GM21576 (cell line): ENCODE measurements around the gene RLBP1.
A peak's percentile ranks its signal among the peaks of the same experiment; 100 is the strongest.

ENCODE experiments used
- ATAC-seq: cut with Tn5 transposase; IDR thresholded peaks from one replicate; pipeline ENCODE4 v1.9.1; 2021; ENCODE audit warnings: mild to moderate bottlenecking, moderate library complexity; ENCODE audit not compliant: unreplicated experiment

The RLBP1 gene

DNA sequence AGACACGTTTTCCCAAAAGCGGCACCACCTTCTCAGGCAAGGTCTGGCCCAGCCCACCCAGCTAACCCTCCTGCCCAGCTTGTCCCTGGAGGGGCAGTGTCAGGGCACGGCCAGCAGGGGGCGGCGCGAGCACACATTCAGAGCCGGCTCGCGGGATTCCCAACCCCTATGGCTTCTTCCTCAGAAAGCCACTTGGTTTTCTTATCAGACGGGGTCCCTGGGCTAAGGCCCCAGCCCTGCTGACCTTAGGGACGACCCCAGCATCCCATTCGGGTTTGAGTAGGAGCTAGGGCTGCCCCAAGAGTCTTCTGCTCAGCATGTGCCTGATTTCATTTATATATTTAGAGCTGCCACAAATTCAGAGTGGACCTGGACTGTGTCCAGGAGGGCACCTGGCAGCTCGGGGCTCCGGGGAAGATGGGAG is 14.5 kb downstream of the RLBP1 start:
- ATAC-seq: peak; percentile 85

DNA sequence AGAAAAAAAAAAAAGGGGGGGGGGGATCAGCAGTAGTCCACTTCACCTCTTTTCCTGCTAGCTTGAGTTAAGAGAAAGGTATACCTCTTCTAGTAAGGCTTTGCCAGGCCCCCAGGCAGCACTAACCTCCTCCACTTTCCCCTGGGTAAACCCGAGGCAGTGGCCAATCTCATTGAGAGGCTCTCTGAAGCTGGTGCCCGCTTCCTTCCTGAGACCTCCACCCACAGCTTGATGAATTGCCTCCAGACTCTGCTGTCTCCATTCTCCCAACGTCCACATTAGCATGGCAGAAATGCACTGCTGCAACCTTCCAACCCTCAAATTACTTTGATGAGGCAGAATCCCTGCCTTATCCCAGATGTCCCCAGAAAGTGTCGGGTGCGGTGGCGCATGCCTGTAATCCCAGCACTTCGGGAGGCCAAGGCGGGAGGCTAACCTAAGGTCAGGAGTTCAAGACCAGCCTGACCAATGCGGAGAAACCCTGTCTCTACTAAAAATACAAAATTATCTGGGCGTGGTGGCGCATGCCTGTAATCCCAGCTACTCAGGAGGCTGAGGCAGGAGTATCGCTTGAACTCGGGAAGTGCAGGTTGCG is 15.3 kb downstream of the RLBP1 start:
- ATAC-seq: no peak

DNA sequence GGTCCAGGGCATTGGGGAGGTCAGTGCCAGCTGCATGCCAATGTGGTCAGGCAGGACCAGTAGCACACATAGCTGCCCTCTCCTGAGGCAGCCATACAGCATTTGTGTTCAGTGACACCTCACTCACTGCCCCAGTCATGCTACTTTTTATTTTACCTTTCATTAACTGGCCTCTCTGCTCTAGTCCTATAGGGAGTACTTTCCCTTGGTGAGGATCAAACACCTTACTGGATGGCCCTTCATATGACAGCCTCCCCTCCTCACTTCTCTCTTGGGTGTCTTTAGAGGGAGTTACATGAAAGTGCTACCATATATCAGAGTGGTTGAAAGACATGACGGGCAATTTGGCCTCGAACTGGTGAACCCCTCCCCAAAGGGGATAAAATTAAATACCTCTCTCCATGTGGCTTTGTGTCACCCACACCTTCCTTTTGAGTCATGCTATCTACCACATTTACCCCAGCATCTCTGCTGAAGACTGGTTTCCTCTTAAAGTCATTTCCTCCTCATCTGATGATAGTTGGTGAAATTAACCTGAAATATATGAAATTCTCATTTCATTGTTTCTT is 17.6 kb downstream of the RLBP1 start:
- no peak for ATAC-seq

DNA sequence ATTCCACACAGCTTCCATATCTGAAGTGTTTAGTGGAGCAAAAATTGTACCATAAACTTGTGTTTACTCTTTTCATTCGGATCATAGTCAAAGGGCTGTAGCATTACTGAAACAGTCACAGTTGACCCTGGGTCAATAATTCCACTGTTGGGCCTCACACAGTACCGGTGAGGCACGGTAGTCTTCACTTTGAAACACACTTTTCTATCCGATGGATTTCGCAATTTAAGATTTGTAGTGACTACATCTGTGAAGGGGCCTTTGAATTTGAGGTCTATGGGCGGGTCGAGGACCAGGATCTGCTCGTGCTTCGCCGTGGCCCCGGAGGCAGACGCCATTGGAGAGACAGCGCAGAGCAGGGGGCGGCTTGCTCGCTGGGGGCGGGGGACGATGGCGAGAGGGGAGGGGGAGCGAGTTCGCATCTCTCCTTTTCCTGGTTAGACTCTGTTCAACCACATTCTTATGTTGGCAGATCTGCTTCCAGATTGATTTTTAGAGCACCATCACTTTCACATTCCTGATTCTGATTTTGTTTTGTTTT is 19.8 kb downstream of the RLBP1 start:
- no peak for ATAC-seq

DNA sequence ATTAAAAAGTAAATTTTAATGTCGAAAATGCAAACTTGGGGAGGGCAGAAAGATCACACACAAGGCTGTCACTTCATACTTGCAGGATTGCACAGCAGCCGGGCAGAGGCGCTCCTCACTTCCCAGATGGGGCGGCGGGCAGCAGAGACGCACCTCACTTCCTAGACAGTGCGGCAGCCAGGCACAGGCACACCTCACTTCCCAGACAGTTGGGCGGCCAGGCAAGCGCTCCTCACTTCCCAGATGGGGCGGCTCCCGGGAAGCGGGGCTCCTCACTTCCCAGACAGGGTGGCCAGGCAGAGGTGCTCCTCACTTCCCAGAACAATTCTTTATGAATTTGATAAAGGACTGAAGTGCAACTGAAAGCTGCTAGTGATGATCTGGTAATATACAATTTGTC is 21.2 kb downstream of the RLBP1 start:
- no peak for ATAC-seq

DNA sequence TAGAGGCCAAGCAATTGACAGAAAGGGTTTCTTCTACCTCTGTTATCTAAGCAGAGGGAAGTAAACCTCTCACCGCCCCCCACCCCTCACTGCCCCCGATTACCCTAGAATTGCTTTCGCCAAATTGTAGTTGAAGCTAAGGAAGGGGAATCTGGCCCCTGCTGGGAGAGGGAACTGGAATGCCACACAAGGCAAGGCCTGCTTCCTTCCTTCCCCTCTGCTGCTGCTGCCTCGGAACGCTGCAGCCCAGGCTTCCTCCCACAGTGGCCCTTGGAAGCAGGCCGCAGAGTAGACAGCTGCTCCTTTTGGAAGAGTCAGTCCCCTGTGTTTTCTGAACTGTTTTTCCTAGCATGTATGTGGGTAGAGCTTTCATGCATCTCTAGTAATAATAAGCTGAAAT is 21.6 kb downstream of the RLBP1 start:
- no peak for ATAC-seq

DNA sequence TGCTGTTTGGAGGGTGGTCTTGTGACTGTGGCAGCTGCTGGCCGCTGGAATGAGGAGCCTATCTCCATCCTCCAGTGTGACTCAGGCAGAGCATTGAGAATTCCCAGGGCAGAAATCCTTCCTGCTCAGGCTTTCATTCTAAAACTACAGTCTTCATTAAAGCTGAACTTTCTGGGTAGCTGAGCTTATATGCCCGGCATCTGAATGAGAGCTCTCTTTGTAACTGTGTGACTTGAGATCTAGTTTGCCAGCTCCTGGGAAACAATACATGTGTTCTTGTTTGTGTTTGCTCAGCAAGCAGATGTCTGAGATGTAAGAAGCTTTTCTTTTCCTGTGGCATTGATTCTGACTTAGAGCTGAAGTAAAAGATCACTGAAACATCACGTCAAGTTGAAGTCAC is 22.4 kb downstream of the RLBP1 start:
- no peak for ATAC-seq

DNA sequence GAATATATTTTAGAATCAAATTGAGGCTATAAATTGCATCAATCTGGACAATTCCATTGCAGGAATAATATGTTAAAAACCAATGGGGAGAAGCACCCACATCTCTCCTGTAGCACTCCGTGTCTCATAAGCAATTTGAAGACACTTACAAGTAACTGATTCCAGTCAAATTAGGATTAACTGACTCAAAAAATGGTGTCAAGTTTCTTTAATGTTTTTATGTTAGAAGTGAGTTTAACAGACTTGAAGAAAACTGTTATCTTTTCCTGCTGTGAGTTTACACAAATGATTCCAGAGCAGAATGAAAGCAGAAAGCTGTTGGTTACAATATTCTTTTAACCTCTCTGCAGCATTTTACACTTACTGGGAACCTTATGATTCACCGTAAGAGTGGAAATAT is 23.2 kb downstream of the RLBP1 start:
- no peak for ATAC-seq

DNA sequence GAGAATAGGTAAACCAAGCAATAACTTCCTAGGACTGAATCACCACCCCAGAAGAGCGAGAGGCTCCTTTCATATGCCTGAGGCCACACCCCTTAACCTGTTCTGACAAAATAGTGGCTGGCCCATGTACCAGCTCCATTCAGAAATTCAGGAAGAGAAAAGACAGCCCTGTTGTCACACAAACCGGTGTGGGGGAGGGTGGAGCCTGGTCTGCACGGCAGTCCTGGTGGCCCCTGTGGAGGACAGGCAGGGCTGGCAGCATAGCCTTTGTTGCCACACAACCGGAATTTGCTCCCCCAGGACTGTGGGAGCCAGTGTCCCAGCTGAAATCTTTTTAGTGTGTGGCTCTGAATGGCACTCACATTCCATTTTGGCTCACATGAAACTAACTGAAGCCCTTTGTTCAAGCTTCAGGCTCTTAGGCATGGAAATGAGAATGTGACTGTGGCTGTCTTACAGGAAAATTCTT is 23.8 kb downstream of the RLBP1 start:
- no peak for ATAC-seq

DNA sequence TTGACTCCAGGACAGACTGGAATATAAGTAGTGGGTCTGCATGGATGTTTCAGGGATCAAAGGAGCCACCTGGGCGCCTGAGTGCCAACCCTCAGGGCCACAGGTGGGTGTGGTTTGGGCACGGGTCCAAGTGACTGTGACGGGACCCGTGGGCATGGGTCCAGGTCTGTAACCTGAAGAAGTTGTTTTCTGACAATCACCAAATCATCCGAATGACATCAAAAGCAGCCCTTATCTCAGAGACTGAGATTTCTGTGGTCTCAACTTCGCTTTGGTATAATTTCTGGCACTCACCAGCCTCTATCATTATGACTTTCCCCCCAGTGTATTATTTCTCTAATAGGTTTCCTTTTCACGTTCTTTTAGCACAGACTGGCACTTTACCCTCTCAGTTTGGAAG is 24.4 kb downstream of the RLBP1 start:
- no peak for ATAC-seq

DNA sequence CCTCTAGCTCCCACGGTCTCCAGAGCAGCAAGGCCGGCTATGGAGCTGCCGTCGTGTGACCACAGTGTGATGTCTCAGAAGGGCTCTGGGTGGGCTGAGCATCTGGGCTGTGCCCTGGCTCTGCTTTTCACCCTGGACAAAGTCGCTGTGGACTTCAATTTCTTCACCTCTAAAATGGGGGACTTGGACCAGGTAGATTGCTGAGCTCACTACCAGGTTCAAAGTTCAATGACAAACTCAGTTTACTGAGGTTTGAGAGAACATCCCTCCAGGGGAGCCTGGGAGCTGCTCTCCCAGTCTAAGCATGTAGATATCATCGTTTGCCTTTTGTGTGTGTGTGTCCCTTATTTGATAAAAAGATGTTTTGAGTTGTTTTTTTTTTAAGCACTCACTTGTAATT is 25.1 kb downstream of the RLBP1 start:
- no peak for ATAC-seq

DNA sequence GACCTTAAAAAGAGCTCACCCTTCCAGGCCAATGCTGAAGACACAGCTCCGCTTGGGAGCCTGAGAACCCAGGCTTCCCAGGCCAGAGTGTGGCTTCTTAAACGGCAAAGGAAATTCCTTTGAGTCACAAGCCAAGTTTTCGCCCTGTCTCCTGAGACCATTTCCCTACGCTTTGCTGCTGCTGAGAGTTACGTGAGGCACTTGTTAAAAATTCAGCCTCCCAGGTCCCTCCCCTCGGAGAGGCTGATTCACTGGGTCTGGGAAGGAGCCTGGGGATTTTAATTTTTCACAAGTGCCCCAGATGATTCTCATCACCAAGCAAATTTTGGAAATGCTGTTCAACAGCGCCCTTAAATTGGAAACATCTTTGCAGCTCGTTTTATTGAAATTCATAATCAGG is 25.5 kb downstream of the RLBP1 start:
- no peak for ATAC-seq

DNA sequence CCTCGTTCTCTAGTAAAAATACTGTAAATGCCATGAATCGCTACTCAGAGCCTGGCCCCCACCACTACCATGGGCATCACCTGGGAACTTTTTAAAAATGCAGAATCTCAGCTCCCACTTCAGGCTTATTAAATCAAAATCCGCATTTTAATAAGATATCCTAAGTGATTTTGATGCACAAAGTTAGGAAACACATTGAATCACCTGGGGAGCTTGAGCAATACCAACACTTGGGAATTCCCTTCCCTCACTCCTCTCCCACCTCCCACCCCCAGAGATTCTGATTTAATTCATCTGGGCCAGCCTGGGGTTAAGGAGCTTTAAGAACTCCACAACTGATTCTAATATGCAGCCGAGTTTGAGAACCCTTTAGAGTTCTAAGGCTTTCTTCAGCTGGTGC is 26.8 kb downstream of the RLBP1 start:
- no peak for ATAC-seq

DNA sequence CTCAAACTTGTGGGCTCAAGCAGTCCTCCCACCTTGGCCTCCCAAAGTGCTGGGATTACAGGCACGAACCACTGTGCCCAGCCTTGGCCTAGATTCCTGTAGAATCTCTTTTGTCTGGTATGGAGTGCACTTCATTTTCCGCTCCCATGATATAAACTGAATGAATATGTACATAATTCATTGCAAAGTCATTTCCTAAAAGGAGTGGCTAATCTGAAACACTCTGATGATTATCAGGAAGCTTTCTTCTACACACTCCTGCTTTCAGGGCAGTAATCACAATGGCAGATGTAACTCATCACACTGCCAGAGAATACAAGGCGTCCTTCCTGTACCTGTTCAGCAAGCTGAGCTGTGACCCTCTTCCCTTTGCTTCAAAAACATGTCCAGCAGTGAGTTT is 28.6 kb downstream of the RLBP1 start:
- ATAC-seq: no peak

DNA sequence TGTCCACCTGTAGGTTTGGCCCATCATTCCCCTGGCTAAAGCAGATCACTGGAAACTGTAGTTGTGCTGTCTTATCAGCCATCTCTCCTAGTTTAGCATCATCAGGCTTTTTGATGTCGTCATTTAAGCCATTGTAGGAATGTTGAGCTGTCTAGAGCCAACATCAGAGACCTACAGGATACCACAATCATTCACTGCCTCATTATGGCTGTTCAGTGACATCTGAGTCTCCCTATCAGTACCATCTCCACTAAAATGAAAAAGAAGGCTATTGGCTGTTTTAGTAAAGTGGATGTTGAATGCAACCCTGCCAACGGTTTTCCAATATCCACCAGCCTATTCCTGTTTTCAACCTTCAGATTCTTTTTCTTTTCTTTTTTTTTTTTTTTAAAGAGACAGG is 29.2 kb downstream of the RLBP1 start:
- ATAC-seq: no peak

DNA sequence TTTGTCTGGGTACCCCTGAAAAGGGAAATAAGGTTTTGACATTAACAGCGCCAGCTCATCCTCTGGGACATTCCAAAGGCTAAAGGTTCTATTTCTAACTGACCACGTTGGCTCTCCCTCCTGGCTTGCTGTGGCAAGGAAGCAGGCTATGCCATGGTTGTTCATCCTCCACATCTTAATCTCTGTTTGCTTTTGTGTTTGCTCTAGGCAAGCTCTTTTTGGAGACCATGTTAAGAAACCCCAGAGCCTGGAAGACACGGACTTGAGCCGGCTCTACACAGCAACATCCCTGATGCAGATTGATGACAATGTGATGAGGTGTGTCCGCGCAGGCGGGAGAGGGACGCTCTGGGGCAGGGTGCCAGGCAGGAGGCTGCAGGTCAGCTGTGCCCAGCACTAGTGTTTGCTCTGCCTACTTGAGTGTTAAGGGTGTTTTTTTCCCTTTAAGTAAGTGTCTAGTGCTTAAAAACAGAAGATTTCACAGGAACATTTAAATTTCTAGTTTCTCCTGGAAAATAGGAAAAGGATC is 33.3 kb downstream of the RLBP1 start:
- ATAC-seq: no peak

DNA sequence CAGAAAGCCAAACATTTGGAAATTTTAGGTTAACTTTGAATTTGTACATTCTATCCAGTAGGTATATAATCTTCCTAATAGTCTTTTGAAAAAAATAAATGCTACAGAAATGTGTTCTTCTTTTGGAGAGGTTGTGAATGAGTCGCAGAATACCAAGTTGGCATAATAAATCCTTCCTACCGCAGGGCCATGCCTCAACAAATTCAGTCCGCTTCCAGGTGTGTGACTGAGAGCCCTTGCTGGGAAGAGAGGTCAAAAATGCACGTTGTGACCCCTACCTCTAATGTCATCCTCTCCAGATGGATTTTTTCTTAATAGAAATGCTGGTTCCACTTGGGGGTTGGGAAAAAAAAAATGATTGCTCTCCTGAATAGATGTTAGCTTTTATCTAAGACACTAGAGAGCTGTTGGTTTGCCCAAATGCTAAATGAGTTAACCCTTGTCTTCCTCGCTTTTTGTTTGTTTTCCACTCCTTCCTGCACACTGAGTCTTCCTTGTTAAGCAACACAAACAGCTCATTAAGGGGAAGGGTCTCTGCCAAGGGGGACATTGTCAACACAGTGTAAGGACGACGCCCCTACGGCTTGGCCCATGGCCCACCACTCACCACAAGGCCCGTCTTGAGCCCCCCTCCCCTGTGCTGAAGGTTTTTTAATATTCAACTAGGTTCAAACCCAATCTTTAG is 33.9 kb downstream of the RLBP1 start:
- no peak for ATAC-seq

DNA sequence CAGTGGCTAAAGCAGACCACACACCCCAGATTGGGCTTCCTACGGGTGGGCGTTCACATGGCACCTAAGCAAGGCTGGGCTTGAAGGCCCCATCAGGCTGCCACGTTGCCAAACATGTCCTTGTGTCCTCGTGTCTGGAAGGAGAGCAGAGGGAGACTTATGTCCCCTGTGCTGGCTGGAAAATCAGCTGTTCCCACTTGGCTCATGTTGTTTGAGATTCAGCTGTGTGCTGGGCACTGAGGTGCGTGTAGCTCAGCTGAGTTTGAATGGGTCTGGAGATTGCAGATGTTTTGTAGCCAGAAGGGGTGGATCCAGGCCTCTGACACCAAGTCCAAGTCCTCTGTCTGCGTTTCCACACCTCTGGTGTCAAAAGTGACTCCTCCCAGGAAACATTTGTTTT is 34.6 kb downstream of the RLBP1 start:
- ATAC-seq: no peak

DNA sequence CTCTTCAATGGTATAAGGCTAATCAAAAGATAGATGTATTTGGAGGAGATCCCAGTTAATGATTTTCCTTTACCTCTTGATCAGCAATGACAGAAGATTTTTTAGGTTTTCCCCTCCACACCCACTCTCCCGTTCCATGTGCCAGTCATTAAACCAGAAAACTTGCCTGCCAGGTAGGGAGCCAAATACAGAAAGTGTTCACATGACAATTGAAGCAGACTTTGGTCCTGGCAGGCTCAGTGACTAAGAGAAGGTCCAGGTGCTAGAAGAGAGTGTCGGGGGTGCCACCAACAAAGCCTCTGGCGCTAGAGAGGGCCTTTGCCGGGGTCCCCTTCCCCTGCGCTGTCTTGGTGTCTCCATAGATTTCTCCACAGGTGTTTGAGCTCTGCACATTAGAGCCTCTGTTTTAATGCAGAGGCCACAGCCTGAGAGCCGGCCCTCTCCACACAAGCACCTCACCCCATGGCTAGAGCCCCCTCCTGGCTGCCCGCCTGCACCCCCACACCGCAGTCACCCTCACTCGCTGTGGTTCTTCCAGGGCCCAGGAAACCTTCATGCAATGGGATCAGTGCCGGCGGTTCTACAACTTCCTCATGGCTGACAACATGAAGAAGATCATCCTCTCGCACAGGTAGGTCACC is 36.4 kb downstream of the RLBP1 start:
- ATAC-seq: no peak

DNA sequence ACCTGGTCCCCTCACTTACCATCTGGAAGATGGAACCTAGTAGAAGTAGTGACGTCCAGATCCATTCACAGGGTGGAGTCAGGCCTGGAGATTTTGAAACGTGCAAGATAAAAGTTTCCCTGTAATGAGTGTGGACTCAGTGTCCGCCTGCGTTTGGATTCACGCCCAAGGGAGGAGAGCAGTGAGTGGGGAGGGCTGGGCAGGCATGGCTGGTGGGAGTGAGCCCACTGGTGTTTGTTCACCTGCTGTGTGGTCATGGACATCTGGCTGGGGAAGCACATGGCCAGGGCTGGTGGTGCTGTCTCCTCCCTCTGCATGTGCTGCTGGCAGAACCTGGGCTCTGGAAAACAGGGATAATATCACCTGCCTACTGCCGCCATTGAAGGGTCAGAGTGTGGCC is 37.0 kb downstream of the RLBP1 start:
- no peak for ATAC-seq
